Neural crest cell (in vitro differentiated cells): ENCODE measurements around the gene DISP2. TPM values are rescaled to one million over a fixed set of nuclear protein-coding genes. Genes with fewer than 3 reads are reported as not detected.

Source experiments
- DNase-seq: peaks from one replicate; pipeline ENCODE4 v3.0.0; 2021; ENCODE audit warnings: low read depth, mixed read lengths, low spot score
- H3K27ac Mint-ChIP-seq: one replicate; pipeline ENCODE4 v1.8.0; 2021; ENCODE audit warnings: mild to moderate bottlenecking, mixed read lengths; ENCODE audit not compliant: unreplicated experiment
- H3K27me3 Mint-ChIP-seq: 2 replicates; pipeline ENCODE4 v1.8.0; 2021; ENCODE audit warnings: low read depth, mild to moderate bottlenecking, mixed read lengths
- H3K36me3 Mint-ChIP-seq: 2 replicates; pipeline ENCODE4 v1.8.0; 2021; ENCODE audit warnings: low read depth, mild to moderate bottlenecking, mixed read lengths
- H3K4me1 Mint-ChIP-seq: 2 replicates; pipeline ENCODE4 v1.8.0; 2021; ENCODE audit warnings: mixed read lengths
- H3K4me3 Mint-ChIP-seq: one replicate; pipeline ENCODE4 v1.8.0; 2021; ENCODE audit warnings: mild to moderate bottlenecking, mixed read lengths
- H3K9me3 Mint-ChIP-seq: 2 replicates; pipeline ENCODE4 v1.8.0; 2021; ENCODE audit warnings: mixed read lengths
- total RNA-seq: library from RNA; stranded (reverse); gene quantifications from 2 replicates; pipeline ENCODE4 v1.2.1, GENCODE V29; 2021
- TF ChIP-seq, protein P1 (sequence below): fragments of 200-600 bp; sonication (generic); conservative IDR thresholded peaks from 2 replicates; pipeline ENCODE4 v1.5.0; 2021; ENCODE audit warnings: antibody characterized with exemption, mild to moderate bottlenecking

Gene DISP2
- total RNA-seq, 1 donor from 2014 or later, result 3.1 TPM

DNA sequence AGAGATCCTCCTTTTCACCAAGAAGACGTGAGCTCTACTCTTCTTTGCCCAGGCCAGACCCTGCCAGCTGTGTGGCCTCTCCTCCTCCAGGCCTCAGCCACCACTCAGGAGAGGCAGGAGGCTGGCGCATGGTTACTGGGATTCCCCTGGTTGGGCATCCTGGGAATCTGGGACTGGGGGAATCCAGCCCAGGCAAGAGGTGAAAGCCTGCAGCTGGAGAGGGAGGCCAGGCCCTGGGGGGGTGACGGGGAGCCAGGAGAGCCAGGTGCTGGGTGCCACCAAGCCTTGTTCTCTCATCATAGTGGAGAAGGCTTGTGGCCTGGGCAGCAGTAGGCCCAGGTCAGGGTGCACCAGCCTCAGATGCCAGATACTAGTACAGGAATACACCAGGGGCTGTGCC lies 23.5 kb upstream of the DISP2 start:
- H3K4me3 Mint-ChIP-seq, result no peak overlapping the region
- no peaks in the 10 kb centered on the region for H3K9me3 Mint-ChIP-seq
- H3K27ac Mint-ChIP-seq, result no peak overlapping the region
- no peak for DNase-seq
- TF ChIP-seq, protein P1, sequence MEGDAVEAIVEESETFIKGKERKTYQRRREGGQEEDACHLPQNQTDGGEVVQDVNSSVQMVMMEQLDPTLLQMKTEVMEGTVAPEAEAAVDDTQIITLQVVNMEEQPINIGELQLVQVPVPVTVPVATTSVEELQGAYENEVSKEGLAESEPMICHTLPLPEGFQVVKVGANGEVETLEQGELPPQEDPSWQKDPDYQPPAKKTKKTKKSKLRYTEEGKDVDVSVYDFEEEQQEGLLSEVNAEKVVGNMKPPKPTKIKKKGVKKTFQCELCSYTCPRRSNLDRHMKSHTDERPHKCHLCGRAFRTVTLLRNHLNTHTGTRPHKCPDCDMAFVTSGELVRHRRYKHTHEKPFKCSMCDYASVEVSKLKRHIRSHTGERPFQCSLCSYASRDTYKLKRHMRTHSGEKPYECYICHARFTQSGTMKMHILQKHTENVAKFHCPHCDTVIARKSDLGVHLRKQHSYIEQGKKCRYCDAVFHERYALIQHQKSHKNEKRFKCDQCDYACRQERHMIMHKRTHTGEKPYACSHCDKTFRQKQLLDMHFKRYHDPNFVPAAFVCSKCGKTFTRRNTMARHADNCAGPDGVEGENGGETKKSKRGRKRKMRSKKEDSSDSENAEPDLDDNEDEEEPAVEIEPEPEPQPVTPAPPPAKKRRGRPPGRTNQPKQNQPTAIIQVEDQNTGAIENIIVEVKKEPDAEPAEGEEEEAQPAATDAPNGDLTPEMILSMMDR, result no peak
- H3K4me1 Mint-ChIP-seq, result peaks cover 32% of the 10 kb centered on the region
- H3K27me3 Mint-ChIP-seq, result no peaks in the 10 kb centered on the region
- H3K36me3 Mint-ChIP-seq, result no peaks in the 10 kb centered on the region

DNA sequence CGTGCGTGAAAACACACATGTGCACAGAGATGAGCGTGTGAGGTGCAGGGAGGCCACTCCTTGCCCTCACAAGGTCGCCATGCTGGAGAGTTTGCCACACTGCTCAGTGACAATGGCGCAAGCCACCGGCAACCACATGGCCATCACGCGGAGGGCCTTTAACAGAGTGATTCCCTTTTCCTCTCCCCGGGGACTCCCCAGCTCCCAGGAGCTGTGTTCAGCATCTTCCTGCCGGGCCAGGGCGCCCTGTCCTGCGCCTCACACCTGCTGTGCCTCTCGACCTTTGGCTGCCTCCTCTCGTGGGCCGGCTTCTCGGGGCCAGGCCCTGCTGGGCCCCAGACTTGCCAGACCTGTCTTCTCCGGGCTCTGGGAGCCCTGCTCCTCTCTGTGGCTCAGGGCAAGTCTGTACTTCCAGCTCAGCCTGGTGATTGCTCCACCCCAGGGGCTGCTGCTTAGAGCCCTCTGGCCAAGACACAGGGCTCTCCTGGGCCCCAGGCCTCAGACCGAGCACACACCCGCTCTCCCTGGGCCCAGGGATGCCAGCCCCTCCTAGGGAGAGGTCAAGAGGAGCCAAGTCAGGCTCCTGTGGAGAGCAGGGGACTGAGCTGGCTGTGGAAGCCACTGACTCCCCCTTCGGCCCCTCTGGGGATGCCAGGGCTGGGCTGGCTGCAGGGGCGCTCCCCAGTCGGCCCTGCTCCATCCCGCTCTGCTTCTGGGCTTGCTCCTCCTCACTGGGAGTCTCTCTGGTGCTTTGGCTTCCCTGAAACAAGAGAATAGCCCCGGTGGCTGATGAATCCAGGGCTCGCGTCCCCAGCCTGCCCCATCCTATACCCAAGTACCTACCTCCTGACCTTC lies 22.9 kb upstream of the DISP2 start:
- H3K36me3 Mint-ChIP-seq, result no peaks in the 10 kb centered on the region
- no peak for DNase-seq
- peak overlapping the region; percentile 50 for H3K27ac Mint-ChIP-seq
- no peaks in the 10 kb centered on the region for H3K9me3 Mint-ChIP-seq
- no peak overlapping the region for H3K4me3 Mint-ChIP-seq
- TF ChIP-seq, protein P1, result no peak
- H3K27me3 Mint-ChIP-seq, result no peaks in the 10 kb centered on the region
- H3K4me1 Mint-ChIP-seq, result peaks cover 26% of the 10 kb centered on the region

DNA sequence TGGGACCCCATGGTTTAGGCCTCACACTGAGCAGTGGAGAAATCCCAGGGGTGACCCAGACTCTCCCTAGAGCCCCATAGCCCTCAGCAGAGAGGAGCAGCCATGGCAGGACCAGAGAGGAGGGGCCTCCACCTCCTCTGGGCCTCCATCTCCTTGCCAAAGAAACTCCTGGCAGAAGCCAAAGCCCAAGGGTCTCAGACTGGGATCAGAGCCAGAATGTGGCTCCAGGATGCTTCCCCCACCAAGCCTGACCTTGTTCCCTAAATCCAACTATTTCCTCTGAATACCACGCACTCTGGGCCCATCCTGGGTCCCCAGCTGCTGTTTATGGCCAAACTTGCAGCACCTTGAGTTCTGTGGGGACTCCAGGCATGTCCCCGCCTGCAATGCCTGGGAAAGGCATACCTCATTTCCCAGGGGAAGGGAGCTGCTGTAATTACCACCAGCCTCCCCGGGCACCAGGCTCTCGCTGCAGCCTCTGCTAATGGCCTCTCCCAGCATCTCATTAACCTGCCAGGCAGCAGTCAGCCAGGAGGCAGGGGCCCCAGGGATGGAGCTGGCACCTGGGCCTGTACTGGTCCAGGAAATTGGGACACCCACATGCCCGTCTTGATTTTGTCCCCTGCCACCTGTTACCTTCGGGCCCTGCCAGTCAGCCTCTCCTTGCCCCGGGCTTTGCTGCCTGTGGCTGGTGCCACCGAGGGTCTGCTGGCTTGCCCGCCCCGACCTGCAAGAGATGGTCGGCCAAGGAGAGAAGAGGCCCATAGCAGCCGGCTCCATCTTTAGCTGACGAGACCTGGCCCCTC lies 21.9 kb upstream of the DISP2 start:
- no peaks in the 10 kb centered on the region for H3K36me3 Mint-ChIP-seq
- H3K4me1 Mint-ChIP-seq, result peaks cover 19% of the 10 kb centered on the region
- H3K4me3 Mint-ChIP-seq, result no peak overlapping the region
- peak overlapping the region; percentile 50 for H3K27ac Mint-ChIP-seq
- DNase-seq, result no peak
- H3K27me3 Mint-ChIP-seq, result no peaks in the 10 kb centered on the region
- no peaks in the 10 kb centered on the region for H3K9me3 Mint-ChIP-seq
- TF ChIP-seq, protein P1, result no peak

DNA sequence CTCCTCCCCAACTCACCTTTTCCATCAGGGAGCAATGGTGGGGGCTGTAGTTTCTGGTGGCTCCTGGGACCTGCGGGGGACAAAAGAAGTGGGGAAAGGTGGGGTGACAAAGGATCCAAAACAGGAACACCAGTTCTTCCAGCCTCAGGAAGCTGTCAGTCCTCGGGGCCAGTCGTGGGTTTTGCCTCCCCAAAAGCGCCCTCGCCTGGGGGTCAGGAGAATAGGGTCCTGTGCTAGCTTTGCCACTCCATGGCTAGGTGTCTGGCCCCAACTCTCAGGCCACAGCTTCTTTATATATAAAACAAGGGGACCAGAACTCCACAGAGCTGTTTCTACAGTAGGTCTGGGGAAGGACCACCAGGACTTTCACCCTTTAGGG lies 21.3 kb upstream of the DISP2 start:
- DNase-seq, result no peak
- Mint-ChIP-seq H3K9me3 (no peaks in the 10 kb centered on the region), H3K4me3 (no peak overlapping the region), H3K27me3 (no peaks in the 10 kb centered on the region), H3K4me1 (peaks cover 21% of the 10 kb centered on the region), H3K27ac (no peak overlapping the region), H3K36me3 (no peaks in the 10 kb centered on the region)
- TF ChIP-seq, protein P1, result no peak

DNA sequence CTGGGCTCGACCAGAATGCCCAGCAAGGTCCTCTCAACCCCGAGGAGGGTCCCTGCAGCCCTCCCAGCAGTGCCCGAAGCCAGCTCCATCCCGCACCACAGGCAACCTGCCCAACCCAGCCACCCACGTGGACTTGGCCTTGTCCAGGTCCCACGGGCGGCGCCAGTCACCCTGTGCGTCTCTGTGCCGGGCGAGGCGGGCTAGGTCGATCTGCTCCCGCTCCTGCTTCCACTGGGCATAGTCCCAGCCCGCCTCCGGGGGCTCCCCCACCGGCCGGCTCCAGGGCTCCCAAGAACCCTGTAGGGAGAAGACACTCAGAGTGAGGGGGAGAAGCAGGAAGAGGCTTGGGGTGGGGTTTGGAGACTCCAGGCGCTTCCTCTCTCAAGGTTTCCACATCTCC lies 20.4 kb upstream of the DISP2 start:
- Mint-ChIP-seq H3K27me3 (no peaks in the 10 kb centered on the region), H3K4me3 (no peak overlapping the region), H3K36me3 (no peaks in the 10 kb centered on the region), H3K4me1 (peaks cover 21% of the 10 kb centered on the region), H3K27ac (peak overlapping the region; percentile 94), H3K9me3 (no peaks in the 10 kb centered on the region)
- TF ChIP-seq, protein P1, result no peak
- DNase-seq, result no peak
